Stomach smooth muscle (tissue), 2 donors: Measurements from ENCODE around the gene MED25.

ENCODE experiments used
- H3K27ac ChIP-seq: one replicate; pipeline ENCODE4 v1.7.0; 2013; ENCODE audit warnings: mild to moderate bottlenecking, low read length, inconsistent platforms
- H3K27me3 ChIP-seq, 2 donors: one replicate each; pipeline ENCODE4 v1.7.0; 2013; ENCODE audit warnings: low read length in 2 of 2; ENCODE audit not compliant: insufficient read depth in 2 of 2, control insufficient read depth in 1 of 2
- H3K36me3 ChIP-seq, 2 donors: one replicate each; pipeline ENCODE4 v1.7.0; 2013; ENCODE audit warnings: low read length in 2 of 2; ENCODE audit not compliant: control insufficient read depth in 2 of 2, insufficient read depth in 2 of 2
- H3K4me1 ChIP-seq: one replicate; pipeline ENCODE4 v1.7.0; 2013; ENCODE audit warnings: low read length; ENCODE audit not compliant: control insufficient read depth, insufficient read depth
- H3K4me3 ChIP-seq, 2 donors: one replicate each; pipeline ENCODE4 v1.7.0; 2013; ENCODE audit warnings: low read length in 2 of 2
- H3K9ac ChIP-seq, 2 donors: one replicate each; pipeline ENCODE4 v1.7.0; 2013; ENCODE audit warnings: low read length in 2 of 2, mild to moderate bottlenecking in 1 of 2
- H3K9me3 ChIP-seq, 2 donors: one replicate each; pipeline ENCODE4 v1.7.0; 2013; ENCODE audit warnings: low read length in 2 of 2; ENCODE audit not compliant: control insufficient read depth in 2 of 2
- donor health status: healthy.
- donor health status: Pancreatic carcinoma.

Gene MED25

DNA sequence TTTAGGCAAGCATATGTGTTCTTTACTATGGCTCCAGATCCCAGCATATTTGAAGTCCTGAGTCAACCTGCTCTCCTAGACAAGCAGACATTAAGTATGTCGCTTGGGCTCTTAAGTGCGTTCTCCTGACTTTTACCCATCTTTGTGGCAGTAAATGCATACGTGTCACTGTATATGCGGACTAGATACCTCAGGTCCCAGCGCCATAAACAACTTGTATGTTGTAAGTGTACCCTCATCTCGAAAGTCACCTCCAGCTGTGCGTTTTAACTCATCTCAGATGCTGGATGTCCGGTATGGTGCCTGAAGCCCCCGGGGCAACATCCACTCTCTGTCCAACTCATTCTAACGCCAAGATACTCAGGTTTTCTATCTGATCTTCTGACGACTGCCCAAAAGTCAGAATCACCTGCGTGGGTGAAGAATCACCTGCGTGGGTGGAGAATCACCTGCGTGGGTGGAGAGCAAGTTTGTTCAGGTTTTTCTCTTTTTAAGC lies 34.6 kb downstream of the MED25 start:
- no peak overlapping the region for H3K27ac ChIP-seq
- H3K36me3 ChIP-seq: peaks cover 10 to 14% of the 10 kb centered on the region in 2 donors
- H3K27me3 ChIP-seq: no peaks in the 10 kb centered on the region
- H3K9me3 ChIP-seq: no peaks in the 10 kb centered on the region
- H3K4me3 ChIP-seq: peak overlapping the region; percentile 64 to 90
- peak overlapping the region in 1 of 2 donors; percentile 30 for H3K9ac ChIP-seq
- H3K4me1 ChIP-seq: peaks cover 32% of the 10 kb centered on the region

GRCh38 chr19:49853852-49854377 lies 35.8 kb downstream of the MED25 start:
- H3K27ac ChIP-seq: no peak overlapping the region
- peaks cover 32% of the 10 kb centered on the region for H3K4me1 ChIP-seq

GRCh38 chr19:49854378-49855263 lies 36.5 kb downstream of the MED25 start:
- Histone ChIP-seq H3K4me1 (peaks cover 32% of the 10 kb centered on the region), H3K4me3 (no peak overlapping the region), H3K9ac (no peak overlapping the region), H3K36me3 (peaks cover 16 to 20% of the 10 kb centered on the region in 2 donors), H3K27me3 (no peaks in the 10 kb centered on the region), H3K27ac (no peak overlapping the region), H3K9me3 (no peaks in the 10 kb centered on the region)

More at GRCh38 chr19:49853852-49854377, 35.8 kb downstream of the MED25 start:
- Histone ChIP-seq H3K9ac (no peak overlapping the region), H3K4me3 (no peak overlapping the region), H3K9me3 (no peaks in the 10 kb centered on the region), H3K36me3 (peaks cover 16 to 20% of the 10 kb centered on the region in 2 donors), H3K27me3 (no peaks in the 10 kb centered on the region)

GRCh38 chr19:49855277-49855675 lies 37.2 kb downstream of the MED25 start:
- H3K4me3 ChIP-seq: no peak overlapping the region
- H3K9ac ChIP-seq: no peak overlapping the region
- no peaks in the 10 kb centered on the region for H3K9me3 ChIP-seq
- H3K36me3 ChIP-seq: peaks cover 16 to 22% of the 10 kb centered on the region in 2 donors
- H3K27ac ChIP-seq: no peak overlapping the region
- no peaks in the 10 kb centered on the region for H3K27me3 ChIP-seq
- peaks cover 28% of the 10 kb centered on the region for H3K4me1 ChIP-seq

GRCh38 chr19:49855676-49856573 lies 37.8 kb downstream of the MED25 start:
- H3K9me3 ChIP-seq: no peaks in the 10 kb centered on the region
- no peak overlapping the region for H3K9ac ChIP-seq
- peaks cover 24% of the 10 kb centered on the region for H3K4me1 ChIP-seq
- H3K4me3 ChIP-seq: no peak overlapping the region
- peaks cover 16 to 23% of the 10 kb centered on the region in 2 donors for H3K36me3 ChIP-seq
- H3K27ac ChIP-seq: no peak overlapping the region
- no peaks in the 10 kb centered on the region for H3K27me3 ChIP-seq

DNA sequence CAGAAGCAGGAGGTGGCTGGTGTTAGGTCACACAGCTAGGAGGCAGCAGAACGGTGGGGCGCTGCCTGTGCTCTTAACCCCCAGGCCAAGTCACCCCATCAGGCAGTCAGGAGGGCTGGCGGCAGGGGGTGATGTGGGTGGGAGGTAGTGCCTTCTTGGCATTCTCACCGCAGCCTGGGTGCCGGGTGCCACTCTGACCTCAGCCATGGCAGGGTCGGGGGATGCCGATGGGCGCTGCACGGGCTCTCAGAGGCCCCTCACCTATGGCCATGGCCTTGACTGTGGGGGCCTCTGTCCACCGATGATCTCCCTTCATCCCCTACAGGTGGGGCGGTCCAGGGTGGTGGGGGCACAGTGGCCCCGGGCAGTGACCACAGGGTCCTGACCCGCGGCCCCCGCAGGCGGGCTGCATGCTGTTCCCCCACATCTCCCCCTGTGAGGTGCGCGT lies 38.5 kb downstream of the MED25 start:
- Histone ChIP-seq H3K27ac (no peak overlapping the region), H3K36me3 (peaks cover 16 to 27% of the 10 kb centered on the region in 2 donors)

DNA sequence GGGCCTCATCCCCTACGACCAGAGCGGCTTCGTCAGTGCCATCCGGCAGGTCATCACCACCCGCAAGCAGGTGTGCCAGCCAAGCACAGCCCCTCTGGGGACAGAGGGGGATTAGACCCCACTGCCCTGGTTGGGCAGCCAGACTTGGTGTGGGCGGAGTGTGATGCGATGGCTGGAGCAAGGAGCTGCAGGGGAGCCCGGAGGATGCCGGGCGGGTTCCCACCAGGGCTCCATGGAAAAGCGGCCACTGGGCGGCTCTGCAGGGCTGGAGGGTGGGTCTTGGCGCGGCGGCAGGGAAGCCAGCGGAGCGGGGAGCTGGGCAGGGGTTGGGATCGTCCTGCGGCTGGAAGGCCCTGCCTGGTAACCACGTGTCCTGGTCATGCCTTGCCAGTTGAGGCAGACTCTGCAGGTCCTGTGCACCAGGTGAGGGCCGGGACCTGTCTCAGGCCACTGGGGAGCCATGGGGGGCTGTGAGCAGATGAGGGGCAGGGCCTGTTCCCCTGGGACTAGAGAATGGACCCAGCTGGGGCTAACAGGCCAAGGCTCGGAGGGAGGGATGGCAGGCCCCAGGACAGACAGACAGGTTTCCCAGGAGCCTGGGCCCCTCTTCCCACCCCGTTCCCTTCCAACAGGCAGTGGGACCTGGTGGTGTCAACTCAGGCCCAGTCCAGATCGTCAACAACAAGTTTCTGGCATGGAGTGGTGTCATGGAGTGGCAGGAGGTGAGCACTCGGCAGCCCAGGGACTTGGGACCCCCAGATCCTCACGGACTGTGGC lies 39.2 kb downstream of the MED25 start:
- Histone ChIP-seq H3K9ac (no peak overlapping the region), H3K27me3 (no peaks in the 10 kb centered on the region), H3K4me3 (no peak overlapping the region), H3K9me3 (no peaks in the 10 kb centered on the region), H3K36me3 (peaks cover 16 to 28% of the 10 kb centered on the region in 2 donors), H3K27ac (no peak overlapping the region), H3K4me1 (peaks cover 17% of the 10 kb centered on the region)

More for the DNA sequence above, 38.5 kb downstream of the MED25 start:
- no peak overlapping the region for H3K4me3 ChIP-seq
- peaks cover 24% of the 10 kb centered on the region for H3K4me1 ChIP-seq
- H3K9ac ChIP-seq: no peak overlapping the region
- H3K27me3 ChIP-seq: no peaks in the 10 kb centered on the region
- H3K9me3 ChIP-seq: no peaks in the 10 kb centered on the region

- H3K4me3 ChIP-seq: no peak overlapping the region
- H3K36me3 ChIP-seq: peaks cover 16 to 28% of the 10 kb centered on the region in 2 donors
- no peaks in the 10 kb centered on the region for H3K9me3 ChIP-seq
- no peaks in the 10 kb centered on the region for H3K27me3 ChIP-seq
- no peak overlapping the region for H3K27ac ChIP-seq
- H3K4me1 ChIP-seq: peaks cover 12% of the 10 kb centered on the region
- H3K9ac ChIP-seq: no peak overlapping the region
These were observed 39.7 kb downstream of the MED25 start for GRCh38 chr19:49857838-49858087.

DNA sequence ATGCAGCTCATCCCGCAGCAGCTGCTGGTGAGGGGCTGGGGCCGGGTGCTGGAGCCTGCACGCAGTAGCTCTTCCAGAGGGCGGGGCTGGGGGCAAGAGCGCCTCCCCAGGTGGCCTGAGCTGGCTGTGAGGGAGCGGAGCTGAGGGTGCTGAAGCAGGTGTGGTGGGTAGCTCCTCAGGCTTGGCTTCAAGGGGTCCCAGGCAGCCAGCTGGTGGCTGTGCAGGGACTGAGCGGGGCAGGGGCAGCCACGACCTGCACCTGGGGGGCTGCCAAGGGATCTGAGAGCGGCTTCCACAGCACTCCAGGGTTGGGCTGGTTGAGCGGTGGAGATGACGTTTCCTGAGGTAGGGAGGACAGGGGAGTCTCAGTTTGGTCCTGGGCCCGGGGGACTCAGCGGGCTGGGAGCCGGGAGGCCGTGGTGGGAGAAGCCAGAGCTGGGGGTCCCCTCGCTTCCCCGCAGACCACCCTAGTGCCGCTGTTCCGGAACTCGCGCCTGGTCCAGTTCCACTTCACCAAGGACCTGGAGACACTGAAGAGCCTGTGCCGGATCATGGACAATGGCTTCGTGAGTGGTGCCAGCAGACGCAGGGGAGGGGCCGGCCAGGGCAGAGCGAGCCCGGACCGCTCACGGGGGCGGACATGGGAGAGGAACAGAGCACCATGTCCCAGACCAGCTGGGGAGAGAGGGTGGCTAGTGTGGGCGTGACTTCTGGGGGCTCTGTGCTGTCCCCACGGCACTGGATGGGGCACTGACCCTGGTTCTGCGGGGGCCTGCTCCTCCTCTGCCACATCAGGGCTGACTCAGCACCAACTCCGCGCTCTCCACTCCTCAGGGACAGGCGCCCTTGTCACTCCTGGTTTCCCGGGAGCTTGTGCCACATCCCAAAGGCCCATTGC lies 40.2 kb downstream of the MED25 start:
- Histone ChIP-seq H3K9me3 (no peaks in the 10 kb centered on the region), H3K4me1 (peaks cover 7% of the 10 kb centered on the region), H3K4me3 (no peak overlapping the region), H3K27ac (no peak overlapping the region), H3K27me3 (no peaks in the 10 kb centered on the region), H3K36me3 (peaks cover 16 to 30% of the 10 kb centered on the region in 2 donors), H3K9ac (no peak overlapping the region)
